ENCODE results near the gene SARNP.

SARNP gene

DNA sequence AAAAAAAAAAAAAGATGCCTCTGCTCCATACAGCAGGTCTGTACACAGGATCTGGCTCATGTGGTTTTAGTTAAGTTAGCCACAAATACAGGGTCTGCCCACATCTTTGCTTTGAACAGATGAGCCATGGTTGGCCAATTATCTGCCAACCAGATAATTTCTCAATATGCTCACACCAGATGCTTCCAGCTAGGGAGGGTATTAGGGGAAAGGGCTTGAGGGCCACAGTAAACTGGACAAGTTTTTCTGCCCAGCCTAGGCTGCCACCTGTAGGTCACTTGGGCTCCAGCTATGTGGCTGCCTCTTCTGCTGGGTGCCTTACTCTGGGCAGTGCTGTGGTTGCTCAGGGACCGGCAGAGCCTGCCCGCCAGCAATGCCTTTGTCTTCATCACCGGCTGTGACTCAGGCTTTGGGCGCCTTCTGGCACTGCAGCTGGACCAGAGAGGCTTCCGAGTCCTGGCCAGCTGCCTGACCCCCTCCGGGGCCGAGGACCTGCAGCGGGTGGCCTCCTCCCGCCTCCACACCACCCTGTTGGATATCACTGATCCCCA is 96.6 kb downstream of the SARNP start:
- TF ChIP-seq, protein P1, sequence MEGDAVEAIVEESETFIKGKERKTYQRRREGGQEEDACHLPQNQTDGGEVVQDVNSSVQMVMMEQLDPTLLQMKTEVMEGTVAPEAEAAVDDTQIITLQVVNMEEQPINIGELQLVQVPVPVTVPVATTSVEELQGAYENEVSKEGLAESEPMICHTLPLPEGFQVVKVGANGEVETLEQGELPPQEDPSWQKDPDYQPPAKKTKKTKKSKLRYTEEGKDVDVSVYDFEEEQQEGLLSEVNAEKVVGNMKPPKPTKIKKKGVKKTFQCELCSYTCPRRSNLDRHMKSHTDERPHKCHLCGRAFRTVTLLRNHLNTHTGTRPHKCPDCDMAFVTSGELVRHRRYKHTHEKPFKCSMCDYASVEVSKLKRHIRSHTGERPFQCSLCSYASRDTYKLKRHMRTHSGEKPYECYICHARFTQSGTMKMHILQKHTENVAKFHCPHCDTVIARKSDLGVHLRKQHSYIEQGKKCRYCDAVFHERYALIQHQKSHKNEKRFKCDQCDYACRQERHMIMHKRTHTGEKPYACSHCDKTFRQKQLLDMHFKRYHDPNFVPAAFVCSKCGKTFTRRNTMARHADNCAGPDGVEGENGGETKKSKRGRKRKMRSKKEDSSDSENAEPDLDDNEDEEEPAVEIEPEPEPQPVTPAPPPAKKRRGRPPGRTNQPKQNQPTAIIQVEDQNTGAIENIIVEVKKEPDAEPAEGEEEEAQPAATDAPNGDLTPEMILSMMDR (IDR thresholded peaks at IDR 0.05; ENCODE audit: control insufficient read depth, insufficient read depth, low read depth, low read length, missing control alignments): peak; percentile 66
- DNase-seq (ENCODE audit: low read depth): peak; percentile 91
- no peak overlapping the region for H3K4me3 ChIP-seq (ENCODE audit: control insufficient read depth, low read depth, low read length)

DNA sequence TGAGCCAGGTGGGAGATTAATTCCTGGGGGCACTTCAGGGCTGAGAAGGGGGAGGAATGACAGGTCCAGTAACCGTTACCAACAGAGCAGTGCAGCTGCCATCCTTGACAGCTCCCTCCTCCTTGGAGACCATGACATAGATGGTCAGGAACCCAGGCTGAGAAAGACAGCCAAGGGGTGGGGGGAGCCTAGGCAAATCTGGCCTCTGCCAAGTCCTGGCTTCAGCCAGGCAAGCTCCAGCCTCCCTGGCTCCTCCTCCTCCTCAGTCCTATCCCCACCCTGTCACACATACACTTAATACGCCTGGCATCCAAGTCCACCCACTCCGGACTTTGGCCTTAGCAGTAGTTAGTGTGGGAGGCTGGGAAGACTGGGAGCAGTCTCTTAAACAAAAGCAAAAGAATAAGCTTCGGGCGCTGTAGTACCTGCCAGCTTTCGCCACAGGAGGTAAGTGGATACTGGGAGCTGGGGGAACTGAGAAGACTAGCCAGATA is 97.4 kb downstream of the SARNP start, which contains the start of gene RDH5:
Gene RDH5, plus strand, starts transcription at position 323 of the 494 bp plus-strand sequence. CDS start 792 bp downstream, outside the sequence.
- peak; percentile 70 for DNase-seq (ENCODE audit: low read depth)
- TF ChIP-seq, protein P1 (IDR thresholded peaks at IDR 0.05; ENCODE audit: control insufficient read depth, insufficient read depth, low read depth, low read length, missing control alignments): no peak
- peak within 1 kb of the TSS; percentile 5; the same call in 1 of the 2 replicates for H3K4me3 ChIP-seq (ENCODE audit: control insufficient read depth, low read depth, low read length)

DNA sequence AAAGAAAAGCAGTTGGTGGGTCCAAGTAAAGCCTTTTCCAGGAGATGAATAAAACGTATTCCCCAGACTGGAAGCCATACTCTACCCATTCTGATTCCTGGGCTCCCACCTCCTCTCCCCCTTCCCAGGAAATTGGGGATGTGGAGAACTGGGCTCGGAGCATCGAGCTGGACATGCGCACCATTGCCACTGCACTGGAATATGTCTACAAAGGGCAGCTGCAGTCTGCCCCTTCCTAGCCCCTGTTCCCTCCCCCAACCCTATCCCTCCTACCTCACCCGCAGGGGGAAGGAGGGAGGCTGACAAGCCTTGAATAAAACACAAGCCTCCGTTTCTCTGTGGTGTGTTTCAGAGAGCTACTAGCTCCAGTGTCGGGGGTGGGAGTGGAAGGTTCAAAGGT is 98.2 kb downstream of the SARNP start:
- no peak overlapping the region for H3K4me3 ChIP-seq (ENCODE audit: control insufficient read depth, low read depth, low read length)
- no peak for DNase-seq (ENCODE audit: low read depth)
- TF ChIP-seq, protein P1 (IDR thresholded peaks at IDR 0.05; ENCODE audit: control insufficient read depth, insufficient read depth, low read depth, low read length, missing control alignments): no peak

DNA sequence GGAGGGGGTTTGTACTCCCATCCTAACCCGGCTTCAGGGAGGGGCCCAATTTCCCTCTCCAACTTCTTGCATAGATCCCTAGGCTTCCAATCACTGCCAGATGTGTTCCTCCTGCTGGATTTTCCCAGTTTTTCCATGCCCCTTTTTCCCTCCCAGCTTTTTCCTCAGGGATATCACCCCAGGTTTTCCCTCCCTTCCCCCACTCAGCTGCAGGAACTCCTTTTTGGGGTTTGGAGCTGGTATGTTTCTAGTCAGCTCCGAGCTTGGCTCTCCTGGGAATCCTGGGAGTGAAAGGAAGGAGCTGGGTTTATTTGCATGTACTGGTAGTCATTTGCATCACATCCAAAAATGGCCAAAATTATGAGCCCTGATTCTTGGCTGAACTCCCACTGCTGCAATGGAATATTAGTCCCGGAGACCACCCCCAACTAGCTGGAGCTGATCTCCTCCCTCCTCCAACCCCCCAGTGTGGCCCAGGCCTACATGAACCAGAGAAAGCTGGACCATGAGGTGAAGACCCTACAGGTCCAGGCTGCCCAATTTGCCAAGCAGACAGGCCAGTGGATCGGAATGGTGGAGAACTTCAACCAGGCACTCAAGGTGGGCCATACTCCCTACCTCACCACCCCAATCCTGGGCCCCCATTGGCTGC is 98.8 kb downstream of the SARNP start:
- DNase-seq (ENCODE audit: low read depth): no peak
- H3K4me3 ChIP-seq (ENCODE audit: control insufficient read depth, low read depth, low read length): no peak overlapping the region
- TF ChIP-seq, protein P1 (IDR thresholded peaks at IDR 0.05; ENCODE audit: control insufficient read depth, insufficient read depth, low read depth, low read length, missing control alignments): no peak

DNA sequence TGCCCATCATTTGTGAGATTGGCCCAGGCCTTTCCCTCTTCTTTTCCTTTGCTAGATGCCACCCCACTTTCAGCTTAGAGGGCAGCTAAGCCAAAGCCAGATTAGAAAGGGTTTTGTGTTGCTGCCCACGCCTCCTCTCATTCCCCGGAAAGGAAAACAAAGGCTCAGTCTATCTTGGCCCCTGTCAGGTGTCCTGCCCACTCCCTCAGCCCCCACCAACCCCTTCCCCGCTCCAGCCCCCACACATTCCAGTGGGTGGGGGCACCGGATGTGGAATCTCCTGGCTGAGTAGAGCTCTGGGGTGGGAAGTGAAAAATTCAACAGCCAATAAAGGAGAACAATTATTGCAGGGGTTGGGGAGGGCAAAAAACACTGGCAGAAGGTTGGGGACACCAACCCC is 99.5 kb downstream of the SARNP start:
- no peak for DNase-seq (ENCODE audit: low read depth)

More for the DNA sequence above, 99.5 kb downstream of the SARNP start:
- H3K4me3 ChIP-seq (ENCODE audit: control insufficient read depth, low read depth, low read length): no peak overlapping the region
- TF ChIP-seq, protein P1 (IDR thresholded peaks at IDR 0.05; ENCODE audit: control insufficient read depth, insufficient read depth, low read depth, low read length, missing control alignments): no peak
